K562 (cell line): ENCODE results near the gene TMEM156. TPM values are rescaled to one million over a fixed set of nuclear protein-coding genes. Genes with fewer than 3 reads are reported as not detected.

Source experiments
- polyA plus RNA-seq, 8 experiments: library from polyadenylated mRNA; depleted of rRNA in 4 of 8; stranded (reverse) in 5 of 8; unstranded in 3 of 8; fragments of >200 nt; fragmentation: Nextera tagmentation in 2 of 8; fragmentation: Illumina TruSeq in 1 of 8; extraction: Ambion mirVana in 2 of 8; extraction: Trizol in 1 of 8; gene quantifications; 2 replicates each; pipeline versions ENCODE4 v1.2.1 to v1.2.3, GENCODE V29; 2011 to 2014; ENCODE audit warnings: inconsistent platforms in 1 of 8, missing spikeins in 1 of 8
- total RNA-seq, 7 experiments: library from RNA; depleted of rRNA in 6 of 7; stranded (reverse); fragments of >200 nt in 6 of 7; fragmentation: Illumina TruSeq in 2 of 7; extraction: Trizol in 2 of 7; gene quantifications; 2 replicates each; pipeline versions ENCODE4 v1.2.1 to v1.2.3, GENCODE V29; 2011 to 2021; ENCODE audit warnings: low replicate concordance in 1 of 7

TMEM156 gene
- total and polyA plus RNA-seq, 9 of the 15 experiments (the other 6 are each of a cell fraction or from before 2014, with no cell fraction given) = 3.5 to 9.6 (median 6.4) TPM

Other genes with a start within 250 kb of the TMEM156 start
- 0.05 TPM in 1 of 2 replicates, not detected in the other for gene TLR10, start 249.4 kb downstream of the TMEM156 start, total RNA-seq (2014; rRNA removed)
- not detected in 2 replicates for gene TLR10, start 249.4 kb downstream of the TMEM156 start, total RNA-seq (2014; rRNA removed; fragmentation: Illumina TruSeq; extraction: Trizol)
- not detected in 2 replicates for gene TLR10, start 249.4 kb downstream of the TMEM156 start, total RNA-seq (2015; rRNA removed; fragmentation: Illumina TruSeq; extraction: Trizol)
- gene TLR10, start 249.4 kb downstream of the TMEM156 start, total RNA-seq (2021) = not detected in 2 replicates
- gene TLR10, start 249.4 kb downstream of the TMEM156 start, polyA plus RNA-seq (2011; rRNA removed) = not detected in 2 replicates
- not detected in 2 replicates for gene TLR10, start 249.4 kb downstream of the TMEM156 start, polyA plus RNA-seq (2014; fragmentation: Illumina TruSeq; extraction: Trizol)
- not detected for gene TLR10, start 249.4 kb downstream of the TMEM156 start, polyA plus RNA-seq (2014; fragmentation: Nextera tagmentation; extraction: Ambion mirVana)
- 0.03 TPM in 1 of 2 replicates, not detected in the other for gene TLR10, start 249.4 kb downstream of the TMEM156 start, polyA plus RNA-seq (2014; rRNA removed)
- 0.14 and 0.57 TPM in 2 replicates for gene TLR1, start 227.6 kb downstream of the TMEM156 start, total RNA-seq (2014; rRNA removed)
- 0.33 and 0.38 TPM in 2 replicates for gene TLR1, start 227.6 kb downstream of the TMEM156 start, total RNA-seq (2014; rRNA removed; fragmentation: Illumina TruSeq; extraction: Trizol)
- gene TLR1, start 227.6 kb downstream of the TMEM156 start, total RNA-seq (2015; rRNA removed; fragmentation: Illumina TruSeq; extraction: Trizol) = 0.41 and 0.47 TPM in 2 replicates
- 0.25 and 0.29 TPM in 2 replicates for gene TLR1, start 227.6 kb downstream of the TMEM156 start, total RNA-seq (2021)
- gene TLR1, start 227.6 kb downstream of the TMEM156 start, polyA plus RNA-seq (2011; rRNA removed) = 0.14 and 0.22 TPM in 2 replicates
- 0.24 and 0.33 TPM in 2 replicates for gene TLR1, start 227.6 kb downstream of the TMEM156 start, polyA plus RNA-seq (2014; fragmentation: Illumina TruSeq; extraction: Trizol)
- gene TLR1, start 227.6 kb downstream of the TMEM156 start, polyA plus RNA-seq (2014; fragmentation: Nextera tagmentation; extraction: Ambion mirVana) = under 1 TPM; 0.22 to 0.49 TPM
- 0.03 and 0.11 TPM in 2 replicates for gene TLR1, start 227.6 kb downstream of the TMEM156 start, polyA plus RNA-seq (2014; rRNA removed)
- gene TLR6, start 175.6 kb downstream of the TMEM156 start, total RNA-seq (2014; rRNA removed) = 0.64 and 0.65 TPM in 2 replicates
- 1.4 and 1.6 TPM in 2 replicates for gene TLR6, start 175.6 kb downstream of the TMEM156 start, total RNA-seq (2014; rRNA removed; fragmentation: Illumina TruSeq; extraction: Trizol)
- 0.68 and 0.91 TPM in 2 replicates for gene TLR6, start 175.6 kb downstream of the TMEM156 start, total RNA-seq (2015; rRNA removed; fragmentation: Illumina TruSeq; extraction: Trizol)
- gene TLR6, start 175.6 kb downstream of the TMEM156 start, total RNA-seq (2021) = 0.95 and 1.5 TPM in 2 replicates
- gene TLR6, start 175.6 kb downstream of the TMEM156 start, polyA plus RNA-seq (2011; rRNA removed) = 0.69 and 1.9 TPM in 2 replicates
- 1.1 and 1.3 TPM in 2 replicates for gene TLR6, start 175.6 kb downstream of the TMEM156 start, polyA plus RNA-seq (2014; fragmentation: Illumina TruSeq; extraction: Trizol)
- under 1 TPM; 0.08 to 0.45 TPM for gene TLR6, start 175.6 kb downstream of the TMEM156 start, polyA plus RNA-seq (2014; fragmentation: Nextera tagmentation; extraction: Ambion mirVana)
- 0.62 and 1.00 TPM in 2 replicates for gene TLR6, start 175.6 kb downstream of the TMEM156 start, polyA plus RNA-seq (2014; rRNA removed)
- gene FAM114A1, start 164.6 kb downstream of the TMEM156 start, total RNA-seq (2014; rRNA removed) = 2.6 and 3.1 TPM in 2 replicates
- 4.3 and 5.3 TPM in 2 replicates for gene FAM114A1, start 164.6 kb downstream of the TMEM156 start, total RNA-seq (2014; rRNA removed; fragmentation: Illumina TruSeq; extraction: Trizol)
- gene FAM114A1, start 164.6 kb downstream of the TMEM156 start, total RNA-seq (2015; rRNA removed; fragmentation: Illumina TruSeq; extraction: Trizol) = 4.4 and 5.0 TPM in 2 replicates
- gene FAM114A1, start 164.6 kb downstream of the TMEM156 start, total RNA-seq (2021) = 5.1 and 6.6 TPM in 2 replicates
- 12.0 and 25.4 TPM in 2 replicates for gene FAM114A1, start 164.6 kb downstream of the TMEM156 start, polyA plus RNA-seq (2011; rRNA removed)
- 3.4 and 5.4 TPM in 2 replicates for gene FAM114A1, start 164.6 kb downstream of the TMEM156 start, polyA plus RNA-seq (2014; fragmentation: Illumina TruSeq; extraction: Trizol)
- 1 to 10 TPM; 1.8 to 2.6 TPM for gene FAM114A1, start 164.6 kb downstream of the TMEM156 start, polyA plus RNA-seq (2014; fragmentation: Nextera tagmentation; extraction: Ambion mirVana)
- gene FAM114A1, start 164.6 kb downstream of the TMEM156 start, polyA plus RNA-seq (2014; rRNA removed) = 4.5 and 5.3 TPM in 2 replicates
- 14.1 and 16.7 TPM in 2 replicates for gene KLHL5, start 29.8 kb upstream of the TMEM156 start, total RNA-seq (2014; rRNA removed)
- gene KLHL5, start 29.8 kb upstream of the TMEM156 start, total RNA-seq (2014; rRNA removed; fragmentation: Illumina TruSeq; extraction: Trizol) = 30.8 and 34.3 TPM in 2 replicates
- 24.9 and 28.0 TPM in 2 replicates for gene KLHL5, start 29.8 kb upstream of the TMEM156 start, total RNA-seq (2015; rRNA removed; fragmentation: Illumina TruSeq; extraction: Trizol)
- gene KLHL5, start 29.8 kb upstream of the TMEM156 start, total RNA-seq (2021) = 21.0 and 22.9 TPM in 2 replicates
- gene KLHL5, start 29.8 kb upstream of the TMEM156 start, polyA plus RNA-seq (2011; rRNA removed) = 22.1 and 27.9 TPM in 2 replicates
- 21.1 and 22.1 TPM in 2 replicates for gene KLHL5, start 29.8 kb upstream of the TMEM156 start, polyA plus RNA-seq (2014; fragmentation: Illumina TruSeq; extraction: Trizol)
- gene KLHL5, start 29.8 kb upstream of the TMEM156 start, polyA plus RNA-seq (2014; fragmentation: Nextera tagmentation; extraction: Ambion mirVana) = 1 to 10 TPM; 8.0 to 8.8 TPM
- 12.2 and 16.3 TPM in 2 replicates for gene KLHL5, start 29.8 kb upstream of the TMEM156 start, polyA plus RNA-seq (2014; rRNA removed)
- 6.4 and 10.0 TPM in 2 replicates for gene WDR19, start 150.1 kb upstream of the TMEM156 start, total RNA-seq (2014; rRNA removed)
- gene WDR19, start 150.1 kb upstream of the TMEM156 start, total RNA-seq (2014; rRNA removed; fragmentation: Illumina TruSeq; extraction: Trizol) = 11.2 and 12.9 TPM in 2 replicates
- 9.1 and 9.2 TPM in 2 replicates for gene WDR19, start 150.1 kb upstream of the TMEM156 start, total RNA-seq (2015; rRNA removed; fragmentation: Illumina TruSeq; extraction: Trizol)
- 9.5 and 10.6 TPM in 2 replicates for gene WDR19, start 150.1 kb upstream of the TMEM156 start, total RNA-seq (2021)
- gene WDR19, start 150.1 kb upstream of the TMEM156 start, polyA plus RNA-seq (2011; rRNA removed) = 32.6 and 37.6 TPM in 2 replicates
- gene WDR19, start 150.1 kb upstream of the TMEM156 start, polyA plus RNA-seq (2014; fragmentation: Illumina TruSeq; extraction: Trizol) = 11.9 and 12.2 TPM in 2 replicates
- 10 to 100 TPM in 1 of 2 experiments, 1 to 10 TPM in 1; 6.8 to 11.3 TPM for gene WDR19, start 150.1 kb upstream of the TMEM156 start, polyA plus RNA-seq (2014; fragmentation: Nextera tagmentation; extraction: Ambion mirVana)
- 13.3 and 13.4 TPM in 2 replicates for gene WDR19, start 150.1 kb upstream of the TMEM156 start, polyA plus RNA-seq (2014; rRNA removed)